SK-N-MC (cell line): ENCODE data around the gene C12orf76.

ENCODE experiments used
- EZH2 ChIP-seq: fragments of 200-600 bp; sonication (generic); IDR thresholded peaks from one replicate; pipeline ENCODE4 v1.6.1; 2017; ENCODE audit warnings: antibody characterized with exemption
- FOXP2 ChIP-seq: optimal IDR thresholded peaks from 2 replicates; pipeline ENCODE3; 2011; ENCODE audit warnings: mild to moderate bottlenecking, moderate library complexity; ENCODE audit not compliant: insufficient read depth; ENCODE audit errors: extremely low read length, control extremely low read depth
- POLR2AphosphoS5 ChIP-seq: IDR thresholded peaks from 2 replicates; pipeline ENCODE4 v1.6.1; 2012; ENCODE audit warnings: mild to moderate bottlenecking, low read depth, low read length, borderline replicate concordance

DNA sequence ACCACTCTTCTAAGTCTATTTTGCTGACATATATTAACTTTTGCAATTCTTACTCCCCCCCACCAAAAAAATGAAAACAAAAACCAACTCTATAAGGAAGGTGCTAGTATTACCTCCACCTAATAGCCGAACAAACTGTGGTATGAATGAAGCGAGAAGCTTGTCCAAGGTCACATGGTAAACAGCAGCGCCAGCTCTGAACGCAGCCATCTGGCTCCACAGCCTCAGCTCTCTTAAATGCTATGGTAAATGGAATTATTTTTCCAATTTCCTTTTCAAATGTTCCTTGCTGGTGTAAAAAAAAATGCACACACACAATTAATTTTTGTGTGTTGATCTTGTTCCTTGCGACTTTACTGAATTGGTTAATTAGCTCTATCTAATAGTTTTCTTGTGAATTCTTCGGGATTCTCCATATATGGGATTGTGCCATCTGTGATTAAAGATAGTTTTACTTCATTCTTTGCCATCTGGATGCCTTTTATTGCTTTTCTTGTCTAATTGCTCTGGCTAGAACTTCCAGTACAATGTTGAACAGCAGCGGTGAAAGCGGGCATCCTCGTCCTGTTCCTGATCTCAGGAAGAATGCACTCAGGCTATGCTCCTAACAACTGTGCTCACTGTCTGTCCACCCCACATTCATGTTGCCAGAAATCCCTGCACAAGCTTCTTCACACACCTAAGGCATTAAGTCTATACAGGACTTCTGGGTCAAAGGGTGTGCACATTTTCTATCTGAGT lies 10.7 kb upstream of the C12orf76 start:
- TF ChIP-seq POLR2AphosphoS5 (no peak), EZH2 (no peak), FOXP2 (no peak)
